H1 (cell line): ENCODE measurements around the gene TRIM24. TPM values are rescaled to one million over a fixed set of nuclear protein-coding genes. Genes with fewer than 3 reads are reported as not detected.

ENCODE experiments used
- CTCF ChIA-PET: fragments of 300-600 bp; sonication (Branson Sonifier 250); formaldehyde crosslinking; loops from one replicate; lab custom pipeline; 2021; ENCODE audit not compliant: partially characterized antibody; lab: Charles Lee
- POLR2A ChIA-PET: fragments of 300-600 bp; sonication (Branson Sonifier 250); formaldehyde crosslinking; loops from one replicate; lab custom pipeline; 2021; ENCODE audit warnings: inconsistent platforms; ENCODE audit not compliant: partially characterized antibody; lab: Charles Lee
- DNase-seq, 2 experiments: peaks; one replicate each; pipeline versions ENCODE4 v3.0.0 to v3.0.0-alpha.2; 2010 to 2022; ENCODE audit warnings: low spot score in 2 of 2, low read depth in 1 of 2, mixed read lengths in 1 of 2
- FAIRE-seq: peaks from 2 replicates; lab custom pipeline; 2011; peaks lifted over from hg19 to GRCh38; lab: Jason Lieb, UNC
- H2AFZ ChIP-seq: 2 replicates; pipeline ENCODE4 v1.8.1; 2012; ENCODE audit warnings: low read length, inconsistent platforms
- H2AK5ac ChIP-seq: 2 replicates; pipeline ENCODE4 v1.6.1; 2013; ENCODE audit warnings: low read depth, low read length
- H2BK120ac ChIP-seq: replicated peaks from 2 replicates; pipeline ENCODE3; 2013; ENCODE audit warnings: low read depth, low read length, inconsistent platforms
- H2BK12ac ChIP-seq: 2 replicates; pipeline ENCODE4 v1.6.1; 2013; ENCODE audit warnings: low read depth, low read length
- H2BK15ac ChIP-seq: 2 replicates; pipeline ENCODE4 v1.6.1; 2013; ENCODE audit warnings: low read length
- H2BK20ac ChIP-seq: 2 replicates; pipeline ENCODE4 v1.6.1; 2013; ENCODE audit warnings: low read length
- H2BK5ac ChIP-seq: 2 replicates; pipeline ENCODE4 v1.6.1; 2013; ENCODE audit warnings: low read depth, low read length
- H3K14ac ChIP-seq: 2 replicates; pipeline ENCODE4 v1.6.1; 2013; ENCODE audit warnings: inconsistent platforms; ENCODE audit not compliant: insufficient read length
- H3K18ac ChIP-seq: 2 replicates; pipeline ENCODE4 v1.6.1; 2013; ENCODE audit warnings: low read length; ENCODE audit errors: extremely low read depth
- H3K23ac ChIP-seq: 2 replicates; pipeline ENCODE4 v1.6.1; 2013; ENCODE audit warnings: inconsistent platforms; ENCODE audit not compliant: insufficient read length
- H3K23me2 ChIP-seq: 2 replicates; pipeline ENCODE4 v1.6.1; 2013; ENCODE audit warnings: low read depth, low read length
- H3K27ac ChIP-seq: 2 replicates; pipeline ENCODE4 v1.6.1; 2011; ENCODE audit warnings: low read depth, low read length, inconsistent platforms
- H3K27me3 ChIP-seq, 4 experiments: replicated peaks in 1 of 4; 1 replicate in 1 of 4; 2 replicates in 3 of 4; pipeline versions ENCODE4 v1.6.1 to v1.8.1; 2011 to 2013; ENCODE audit warnings: low read length in 3 of 4, mild to moderate bottlenecking in 3 of 4, inconsistent platforms in 2 of 4, mixed read lengths in 2 of 4, moderate library complexity in 1 of 4; ENCODE audit not compliant: control insufficient read depth in 3 of 4, insufficient read depth in 3 of 4; ENCODE audit errors: extremely low read depth in 1 of 4
- H3K36me3 ChIP-seq, 4 experiments: 2 replicates each; pipeline versions ENCODE4 v1.6.1 to v1.8.1; 2011 to 2013; ENCODE audit warnings: mild to moderate bottlenecking in 4 of 4, low read length in 3 of 4, moderate library complexity in 2 of 4, control low read depth in 1 of 4, inconsistent platforms in 1 of 4; ENCODE audit not compliant: insufficient read depth in 4 of 4, control insufficient read depth in 2 of 4
- H3K4ac ChIP-seq: replicated peaks from 2 replicates; pipeline ENCODE3; 2013; ENCODE audit warnings: low read length, low read depth, mixed read lengths, inconsistent platforms; ENCODE audit not compliant: insufficient read length
- H3K4me1 ChIP-seq, 4 experiments: replicated peaks in 1 of 4; 1 replicate in 1 of 4; 2 replicates in 3 of 4; pipeline versions ENCODE4 v1.6.1 to v1.8.1; 2011 to 2013; ENCODE audit warnings: low read length in 3 of 4, inconsistent platforms in 2 of 4, mixed read lengths in 1 of 4; ENCODE audit not compliant: insufficient read depth in 4 of 4, control insufficient read depth in 3 of 4
- H3K4me2 ChIP-seq, 2 experiments: 2 replicates each; pipeline versions ENCODE4 v1.6.1 to v1.8.1; 2011 to 2013; ENCODE audit warnings: low read depth in 2 of 2, low read length in 2 of 2, control low read depth in 1 of 2, inconsistent platforms in 1 of 2, mild to moderate bottlenecking in 1 of 2; ENCODE audit not compliant: insufficient read depth in 1 of 2
- H3K4me3 ChIP-seq, 4 experiments: fragments of 200-600, 300-600 bp in 1 of 4; sonication (generic), shearing (Covaris generic), sonication (Bioruptor Twin) in 1 of 4; 2 replicates each; pipeline versions ENCODE4 v1.5.1 to v1.8.1; 2011 to 2016; ENCODE audit warnings: low read length in 4 of 4, low read depth in 3 of 4, control low read depth in 2 of 4, inconsistent platforms in 2 of 4, mild to moderate bottlenecking in 2 of 4, mixed read lengths in 1 of 4, moderate library complexity in 1 of 4; ENCODE audit not compliant: insufficient read depth in 2 of 4; ENCODE audit errors: extremely low read depth in 1 of 4
- H3K56ac ChIP-seq: replicated peaks from 2 replicates; pipeline ENCODE3; 2013; ENCODE audit warnings: low read depth, mild to moderate bottlenecking, mixed read lengths, low read length, inconsistent platforms; ENCODE audit not compliant: insufficient read length
- H3K79me1 ChIP-seq: 2 replicates; pipeline ENCODE4 v1.6.1; 2013; ENCODE audit warnings: low read depth, low read length, control low read depth
- H3K79me2 ChIP-seq, 2 experiments: 2 replicates each; pipeline versions ENCODE4 v1.6.1 to v1.8.1; 2012 to 2013; ENCODE audit warnings: low read length in 2 of 2, mild to moderate bottlenecking in 2 of 2, inconsistent platforms in 1 of 2; ENCODE audit not compliant: insufficient read depth in 2 of 2, control insufficient read depth in 1 of 2
- H3K9ac ChIP-seq, 4 experiments: replicated peaks in 1 of 4; 1 replicate in 1 of 4; 2 replicates in 3 of 4; pipeline versions ENCODE4 v1.6.1 to v1.8.1; 2011 to 2013; ENCODE audit warnings: low read depth in 3 of 4, low read length in 3 of 4, control low read depth in 2 of 4, mild to moderate bottlenecking in 2 of 4, moderate library complexity in 2 of 4, inconsistent platforms in 1 of 4; ENCODE audit errors: extremely low read depth in 1 of 4
- H3K9me3 ChIP-seq, 2 experiments: 2 replicates each; pipeline versions ENCODE4 v1.6.1 to v1.8.1; 2012 to 2013; ENCODE audit warnings: mild to moderate bottlenecking in 2 of 2, moderate library complexity in 2 of 2, control low read depth in 1 of 2, inconsistent platforms in 1 of 2, low read depth in 1 of 2, low read length in 1 of 2, mixed read lengths in 1 of 2; ENCODE audit not compliant: insufficient read depth in 2 of 2
- H4K20me1 ChIP-seq, 2 experiments: replicated peaks in 1 of 2; 2 replicates each; pipeline versions ENCODE3 to v1.8.1; 2011 to 2013; ENCODE audit warnings: inconsistent platforms in 2 of 2, low read length in 2 of 2, mild to moderate bottlenecking in 1 of 2; ENCODE audit not compliant: insufficient read depth in 2 of 2, control insufficient read depth in 1 of 2
- H4K5ac ChIP-seq: 2 replicates; pipeline ENCODE4 v1.6.1; 2013; ENCODE audit warnings: low read length, low read depth, mixed read lengths, inconsistent platforms; ENCODE audit not compliant: insufficient read length
- H4K8ac ChIP-seq: 2 replicates; pipeline ENCODE4 v1.8.0; 2013; ENCODE audit warnings: mild to moderate bottlenecking, moderate library complexity, low read length, inconsistent platforms; ENCODE audit not compliant: insufficient read depth; ENCODE audit errors: extremely low read depth
- H4K91ac ChIP-seq: replicated peaks from 2 replicates; pipeline ENCODE3; 2013; ENCODE audit warnings: low read length, mixed read lengths, inconsistent platforms; ENCODE audit not compliant: insufficient read length
- SAP30 ChIP-seq: fragments of 300-600 bp; sonication (generic); IDR thresholded peaks from 2 replicates; pipeline ENCODE4 v1.7.1; 2012; ENCODE audit warnings: low read length, moderate library complexity, mild to moderate bottlenecking, inconsistent platforms; ENCODE audit not compliant: insufficient read depth, insufficient replicate concordance
- WGBS, 2 experiments: shearing (Covaris generic) in 1 of 2; methylation state at CpG; one replicate each; pipeline versions ENCODE4 v1.1.6 to v1.1.7; 2013 to 2015; ENCODE audit warnings: low lambda C conversion rate in 2 of 2, mixed read lengths in 2 of 2, inconsistent platforms in 1 of 2, low coverage in 1 of 2, missing lambda C conversion rate in 1 of 2; ENCODE audit not compliant: insufficient replicate concordance in 2 of 2, insufficient coverage in 1 of 2, insufficient read length in 1 of 2; ENCODE audit errors: extremely low coverage in 1 of 2, missing lambda C conversion rate in 1 of 2; 5-methylcytosine and 5-hydroxymethylcytosine counted together
- polyA plus RNA-seq, 7 experiments: library from polyadenylated mRNA; depleted of rRNA in 3 of 7; stranded (reverse) in 5 of 7; unstranded in 2 of 7; fragments of >200 nt in 5 of 7; fragments of 200-250 nt in 2 of 7; gene quantifications; 1 replicate in 5 of 7; 2 replicates in 1 of 7; 4 replicates in 1 of 7; pipeline versions ENCODE4 v1.2.1 to v1.2.3, GENCODE V29; 2011 to 2013; ENCODE audit warnings: missing spikeins in 2 of 7, mixed read lengths in 2 of 7
- total RNA-seq: library from RNA; stranded (reverse); fragmentation: NEBNext Ultra II Directional; extraction: Animal tissue kit (Norgen Biotek cat#: 25700); gene quantifications from 2 replicates; pipeline ENCODE4 v1.2.1, GENCODE V29; 2021

The TRIM24 gene
- total and polyA plus RNA-seq, 2 of the 8 experiments (the other 6 are each of a cell fraction or from before 2014, with no cell fraction given) = 67.6 to 149 TPM

DNA sequence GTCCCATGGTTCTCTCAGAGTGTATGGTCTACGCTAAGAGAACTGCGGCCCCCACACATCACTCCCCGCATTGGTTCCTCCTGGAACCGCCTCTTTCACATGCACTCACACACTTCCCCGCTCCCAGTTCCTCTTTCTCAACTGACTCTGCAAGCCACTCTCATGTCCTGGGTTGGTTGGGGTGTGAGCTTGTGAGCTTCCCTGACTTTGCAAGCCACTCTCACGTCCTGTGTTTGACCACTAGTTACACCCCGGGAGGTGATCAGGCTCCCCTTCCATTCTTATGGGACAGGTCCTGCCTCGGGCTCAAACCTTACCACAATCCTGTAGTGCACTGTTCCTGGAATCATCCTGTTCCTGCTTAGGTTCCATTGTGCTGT, 105.0 kb downstream of the TRIM24 start:
- FAIRE-seq = no peak
- WGBS, 2 experiments = 86% methylated on average over 8 of the region's 8 CpGs; no CpG with 5 or more reads in 1 of the 2 experiments
- Histone ChIP-seq H2BK15ac (no peak overlapping the region), H2BK12ac (no peak overlapping the region), H3K79me1 (peaks cover 3% of the 10 kb centered on the region; the same call in 1 of the 2 replicates), H4K20me1 (no peaks in the 10 kb centered on the region), H3K4ac (no peak overlapping the region), H4K91ac (no peak overlapping the region), H2BK20ac (no peak overlapping the region), H4K5ac (no peak overlapping the region), H2AK5ac (no peak overlapping the region), H3K23ac (no peak overlapping the region), H3K9ac (no peak overlapping the region), H3K27ac (no peak overlapping the region), H3K56ac (no peak overlapping the region), H3K36me3 (peaks cover 60 to 100% (median 88%) of the 10 kb centered on the region in 4 experiments), H3K4me3 (no peak overlapping the region), H3K23me2 (no peaks in the 10 kb centered on the region), H3K18ac (no peak overlapping the region), H3K9me3 (peaks cover 39 to 41% of the 10 kb centered on the region in 2 experiments), H3K79me2 (peaks cover 0 to 30% of the 10 kb centered on the region in 2 experiments; a peak in 2 of 4 replicates), H3K4me1 (no peaks in the 10 kb centered on the region), H3K27me3 (no peaks in the 10 kb centered on the region), H2AFZ (no peak overlapping the region), H2BK120ac (no peak overlapping the region), H2BK5ac (no peak overlapping the region), H3K4me2 (no peak overlapping the region), H3K14ac (no peak overlapping the region), H4K8ac (no peak overlapping the region; the same call in 1 of the 2 replicates)
- ChIA-PET POLR2A (no interaction called here), CTCF (interaction anchor here (0.7 kb wide), 1 partner anchor 96 kb away, joined by 3 read pairs; no protein-coding TSS in a partner anchor)
- DNase-seq = no peak
- TF ChIP-seq SAP30 = no peak
